HEK293 (cell line): ENCODE data around the gene LAMC2.

ENCODE experiments used
- TRIM28 ChIP-seq: IDR thresholded peaks from 2 replicates; pipeline ENCODE4 v1.6.1; 2011; ENCODE audit warnings: low read length, control low read depth, borderline replicate concordance
- TF ChIP-seq, protein P1 (sequence below): fragments of 450-650 bp; formaldehyde crosslinking; IDR thresholded peaks from 2 replicates; pipeline ENCODE4 v1.5.1; 2016; ENCODE audit warnings: missing biosample characterization, missing genetic modification characterization
- TF ChIP-seq, protein P2 (sequence below): fragments of 450-650 bp; formaldehyde crosslinking; IDR thresholded peaks from 2 replicates; pipeline ENCODE4 v1.5.1; 2016; ENCODE audit warnings: missing biosample characterization, missing genetic modification characterization

DNA sequence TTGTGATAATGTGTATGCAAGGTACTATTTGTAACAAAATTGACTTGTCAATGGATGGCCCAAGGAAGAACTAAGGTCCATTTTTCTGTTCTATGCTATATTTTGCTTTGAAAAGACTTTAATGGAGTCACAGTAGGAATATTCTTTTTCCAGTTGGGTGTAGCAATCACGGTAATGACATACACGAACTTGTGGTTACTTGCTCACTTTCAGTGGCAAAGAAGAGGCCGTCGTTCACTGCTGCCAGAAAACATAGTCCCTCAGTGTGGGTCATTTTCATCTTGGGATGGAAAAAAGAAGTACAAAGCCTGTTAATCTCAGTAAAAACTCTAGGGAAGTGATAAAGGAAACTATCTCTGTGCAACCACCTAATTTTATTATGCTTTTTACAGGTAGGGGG lies 47.8 kb upstream of the LAMC2 start:
- TF ChIP-seq, protein P1, sequence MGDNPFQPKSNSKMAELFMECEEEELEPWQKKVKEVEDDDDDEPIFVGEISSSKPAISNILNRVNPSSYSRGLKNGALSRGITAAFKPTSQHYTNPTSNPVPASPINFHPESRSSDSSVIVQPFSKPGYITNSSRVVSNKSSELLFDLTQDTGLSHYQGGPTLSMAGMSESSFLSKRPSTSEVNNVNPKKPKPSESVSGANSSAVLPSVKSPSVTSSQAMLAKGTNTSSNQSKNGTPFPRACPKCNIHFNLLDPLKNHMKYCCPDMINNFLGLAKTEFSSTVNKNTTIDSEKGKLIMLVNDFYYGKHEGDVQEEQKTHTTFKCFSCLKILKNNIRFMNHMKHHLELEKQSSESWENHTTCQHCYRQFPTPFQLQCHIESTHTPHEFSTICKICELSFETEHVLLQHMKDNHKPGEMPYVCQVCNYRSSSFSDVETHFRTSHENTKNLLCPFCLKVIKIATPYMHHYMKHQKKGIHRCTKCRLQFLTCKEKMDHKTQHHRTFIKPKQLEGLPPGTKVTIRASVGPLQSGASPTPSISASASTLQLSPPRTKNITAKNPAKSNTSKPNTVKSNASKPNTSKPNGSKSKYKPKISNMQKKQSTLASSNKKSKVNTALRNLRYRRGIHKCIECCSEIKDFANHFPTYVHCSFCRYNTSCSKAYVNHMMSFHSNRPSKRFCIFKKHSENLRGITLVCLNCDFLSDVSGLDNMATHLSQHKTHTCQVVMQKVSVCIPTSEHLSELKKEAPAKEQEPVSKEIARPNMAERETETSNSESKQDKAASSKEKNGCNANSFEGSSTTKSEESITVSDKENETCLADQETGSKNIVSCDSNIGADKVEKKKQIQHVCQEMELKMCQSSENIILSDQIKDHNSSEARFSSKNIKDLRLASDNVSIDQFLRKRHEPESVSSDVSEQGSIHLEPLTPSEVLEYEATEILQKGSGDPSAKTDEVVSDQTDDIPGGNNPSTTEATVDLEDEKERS (tag by site-specific recombination): no peak
- no peak for TF ChIP-seq TRIM28
- TF ChIP-seq, protein P2, sequence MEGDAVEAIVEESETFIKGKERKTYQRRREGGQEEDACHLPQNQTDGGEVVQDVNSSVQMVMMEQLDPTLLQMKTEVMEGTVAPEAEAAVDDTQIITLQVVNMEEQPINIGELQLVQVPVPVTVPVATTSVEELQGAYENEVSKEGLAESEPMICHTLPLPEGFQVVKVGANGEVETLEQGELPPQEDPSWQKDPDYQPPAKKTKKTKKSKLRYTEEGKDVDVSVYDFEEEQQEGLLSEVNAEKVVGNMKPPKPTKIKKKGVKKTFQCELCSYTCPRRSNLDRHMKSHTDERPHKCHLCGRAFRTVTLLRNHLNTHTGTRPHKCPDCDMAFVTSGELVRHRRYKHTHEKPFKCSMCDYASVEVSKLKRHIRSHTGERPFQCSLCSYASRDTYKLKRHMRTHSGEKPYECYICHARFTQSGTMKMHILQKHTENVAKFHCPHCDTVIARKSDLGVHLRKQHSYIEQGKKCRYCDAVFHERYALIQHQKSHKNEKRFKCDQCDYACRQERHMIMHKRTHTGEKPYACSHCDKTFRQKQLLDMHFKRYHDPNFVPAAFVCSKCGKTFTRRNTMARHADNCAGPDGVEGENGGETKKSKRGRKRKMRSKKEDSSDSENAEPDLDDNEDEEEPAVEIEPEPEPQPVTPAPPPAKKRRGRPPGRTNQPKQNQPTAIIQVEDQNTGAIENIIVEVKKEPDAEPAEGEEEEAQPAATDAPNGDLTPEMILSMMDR: no peak
